ENCODE measurements around the gene CD47.

DNA sequence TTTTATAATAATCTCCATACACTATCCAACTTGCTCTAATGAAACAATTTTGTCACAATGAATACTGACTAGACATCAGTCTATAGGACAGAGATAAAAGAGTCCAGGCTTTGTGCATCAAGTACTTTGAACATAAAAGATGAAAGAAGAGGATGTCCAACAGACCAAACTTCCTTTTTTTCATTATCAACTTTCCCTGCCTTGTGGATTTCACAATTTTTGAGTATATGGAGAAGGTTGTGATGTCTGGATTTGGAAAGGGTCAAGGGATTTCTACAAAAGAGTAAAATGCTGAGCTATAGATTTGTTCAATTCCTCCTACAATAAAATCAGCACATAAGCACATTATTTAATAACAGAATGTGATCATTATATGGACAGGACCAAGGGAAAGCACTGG, 25.7 kb downstream of the CD47 start:
- TF ChIP-seq CTCF (IDR thresholded peaks at IDR 0.05) = no peak
- no peak for TF ChIP-seq POLR2A (IDR thresholded peaks at IDR 0.05)
